Measurements from ENCODE around the gene USP14. TPM values are rescaled to one million over a fixed set of nuclear protein-coding genes. Genes with fewer than 3 reads are reported as not detected.

Gene USP14
- total and polyA plus RNA-seq, 2 of the 8 experiments (the other 6 are each of a cell fraction or from before 2014, with no cell fraction given): 14.8 to 91.1 TPM

- Histone ChIP-seq H3K4me2 (ENCODE audit: insufficient read depth in 1 of 2, low read depth in 2 of 2, low read length in 2 of 2) (no peak overlapping the region), H3K4me3 (ENCODE audit: extremely low read depth in 1 of 4, insufficient read depth in 2 of 4, low read depth in 3 of 4, low read length in 4 of 4) (no peak overlapping the region), H2BK120ac (replicated peaks; ENCODE audit: low read depth, low read length) (no peak overlapping the region), H4K91ac (replicated peaks; ENCODE audit: insufficient read length, low read length) (no peak overlapping the region), H3K4ac (replicated peaks; ENCODE audit: insufficient read length, low read depth, low read length) (no peak overlapping the region), H2AK5ac (ENCODE audit: low read depth, low read length) (no peak overlapping the region), H3K27ac (ENCODE audit: low read depth, low read length) (no peak overlapping the region), H2AFZ (ENCODE audit: low read length) (no peak overlapping the region), H3K9ac (replicated peaks in 1 of 4; ENCODE audit: extremely low read depth in 1 of 4, low read depth in 3 of 4, low read length in 3 of 4) (no peak overlapping the region), H2BK20ac (ENCODE audit: low read length) (no peak overlapping the region), H3K9me3 (ENCODE audit: insufficient read depth in 2 of 2, low read depth in 1 of 2, low read length in 1 of 2) (peaks cover 0 to 4% of the 10 kb centered on the region in 2 experiments; a peak in 1 of 4 replicates), H3K14ac (ENCODE audit: insufficient read length) (no peak overlapping the region), H3K23ac (ENCODE audit: insufficient read length) (no peak overlapping the region), H2BK15ac (ENCODE audit: low read length) (no peak overlapping the region), H3K79me2 (ENCODE audit: control insufficient read depth in 1 of 2, insufficient read depth in 2 of 2, low read length in 2 of 2) (no peaks in the 10 kb centered on the region), H3K27me3 (replicated peaks in 1 of 4; ENCODE audit: control insufficient read depth in 3 of 4, extremely low read depth in 1 of 4, insufficient read depth in 3 of 4, low read length in 3 of 4) (no peaks in the 10 kb centered on the region), H3K79me1 (ENCODE audit: low read depth, low read length) (no peaks in the 10 kb centered on the region), H3K4me1 (replicated peaks in 1 of 4; ENCODE audit: control insufficient read depth in 3 of 4, insufficient read depth in 4 of 4, low read length in 3 of 4) (no peaks in the 10 kb centered on the region), H2BK5ac (ENCODE audit: low read depth, low read length) (no peak overlapping the region), H3K56ac (replicated peaks; ENCODE audit: insufficient read length, low read depth, low read length) (no peak overlapping the region), H3K23me2 (ENCODE audit: low read depth, low read length) (no peaks in the 10 kb centered on the region), H4K5ac (ENCODE audit: insufficient read length, low read depth, low read length) (no peak overlapping the region), H3K36me3 (ENCODE audit: control insufficient read depth in 2 of 4, insufficient read depth in 4 of 4, low read length in 3 of 4) (peaks cover 2 to 29% (median 20%) of the 10 kb centered on the region in 4 experiments; a peak in 7 of 8 replicates), H2BK12ac (ENCODE audit: low read depth, low read length) (no peak overlapping the region), H4K20me1 (replicated peaks in 1 of 2; ENCODE audit: control insufficient read depth in 1 of 2, insufficient read depth in 2 of 2, low read length in 2 of 2) (no peaks in the 10 kb centered on the region), H4K8ac (ENCODE audit: extremely low read depth, insufficient read depth, low read length) (no peak overlapping the region), H3K18ac (ENCODE audit: extremely low read depth, low read length) (no peak overlapping the region)
- 89% methylated on average over 1 of the region's 1 CpG; no CpG with 5 or more reads in 1 of the 2 experiments for WGBS, 2 experiments (ENCODE audit: extremely low coverage in 1 of 2, insufficient coverage in 1 of 2, insufficient read length in 1 of 2, insufficient replicate concordance in 2 of 2, low coverage in 1 of 2, low lambda C conversion rate in 2 of 2, missing lambda C conversion rate in 1 of 2)
- ChIA-PET POLR2A (ENCODE audit: partially characterized antibody) (no interaction called here), CTCF (ENCODE audit: partially characterized antibody) (no interaction called here)
- no peak for TF ChIP-seq SAP30 (IDR thresholded peaks at IDR 0.05; ENCODE audit: insufficient read depth, insufficient replicate concordance, low read length)
- no peak for TF ChIP-seq KDM4A (IDR thresholded peaks at IDR 0.05; ENCODE audit: low read depth, low read length, severe bottlenecking)
- TF ChIP-seq POLR2A (IDR thresholded peaks at IDR 0.05; ENCODE audit: control extremely low read depth in 1 of 2, low read depth in 2 of 2, low read length in 2 of 2): no peak
- no peak for TF ChIP-seq GTF2F1 (IDR thresholded peaks at IDR 0.05; ENCODE audit: borderline replicate concordance, low read depth, low read length)
- no peak for TF ChIP-seq YY1 (IDR thresholded peaks at IDR 0.05; ENCODE audit: low read depth, low read length)
- no peak for FAIRE-seq
- DNase-seq (ENCODE audit: low read depth in 1 of 2, low spot score in 2 of 2): no peak
These were observed 81.8 kb downstream of the USP14 start for GRCh38 chr18:240175-240574.
